Liver (tissue), 9 donors: ENCODE data around the gene FLNB. TPM values are rescaled to one million over a fixed set of nuclear protein-coding genes. Genes with fewer than 3 reads are reported as not detected.
A peak's percentile ranks its signal among the peaks of the same experiment; 100 is the strongest.

ENCODE experiments used
- DNase-seq: peaks from one replicate; pipeline ENCODE4 v3.0.0-alpha.2; 2017; ENCODE audit warnings: low spot score
- H3K27ac ChIP-seq, 2 donors: one replicate each; pipeline ENCODE4 v1.7.0; 2013; ENCODE audit warnings: inconsistent platforms in 2 of 2, low read length in 2 of 2, control low read depth in 1 of 2, low read depth in 1 of 2, mild to moderate bottlenecking in 1 of 2
- H3K27me3 ChIP-seq, 4 donors: one replicate each; pipeline versions ENCODE4 v1.6.1 to v1.7.0; 2013; ENCODE audit warnings: low read length in 3 of 4, inconsistent platforms in 1 of 4, mild to moderate bottlenecking in 1 of 4, moderate library complexity in 1 of 4; ENCODE audit not compliant: control insufficient read depth in 4 of 4, insufficient read depth in 4 of 4
- H3K36me3 ChIP-seq, 4 donors: one replicate each; pipeline versions ENCODE4 v1.6.1 to v1.7.0; 2013; ENCODE audit warnings: low read length in 3 of 4, mild to moderate bottlenecking in 3 of 4, low read depth in 1 of 4, moderate library complexity in 1 of 4; ENCODE audit not compliant: control insufficient read depth in 4 of 4, insufficient read depth in 3 of 4
- H3K4me1 ChIP-seq, 4 donors: one replicate each; pipeline versions ENCODE4 v1.6.1 to v1.7.0; 2013; ENCODE audit warnings: low read length in 3 of 4, mild to moderate bottlenecking in 3 of 4, moderate library complexity in 1 of 4; ENCODE audit not compliant: control insufficient read depth in 4 of 4, insufficient read depth in 4 of 4
- H3K4me3 ChIP-seq, 3 donors: one replicate each; pipeline versions ENCODE4 v1.6.1 to v1.7.0; 2013; ENCODE audit warnings: low read length in 3 of 3, control low read depth in 1 of 3, low read depth in 1 of 3, mild to moderate bottlenecking in 1 of 3
- H3K9ac ChIP-seq, 2 donors: one replicate each; pipeline ENCODE4 v1.7.0; 2013; ENCODE audit warnings: low read length in 2 of 2, mild to moderate bottlenecking in 2 of 2, moderate library complexity in 2 of 2, control low read depth in 1 of 2, low read depth in 1 of 2
- H3K9me3 ChIP-seq, 4 donors: one replicate each; pipeline versions ENCODE4 v1.6.1 to v1.7.0; 2013; ENCODE audit warnings: low read length in 3 of 4; ENCODE audit not compliant: control insufficient read depth in 4 of 4
- GABPA ChIP-seq, 2 donors: IDR thresholded peaks in 1 of 2; conservative IDR thresholded peaks in 1 of 2; 2 replicates each; pipeline ENCODE4 v1.6.1; 2016; ENCODE audit warnings: antibody characterized with exemption in 2 of 2, mild to moderate bottlenecking in 1 of 2, moderate library complexity in 1 of 2
- RAD21 ChIP-seq, 2 donors: IDR thresholded peaks; 2 replicates each; pipeline ENCODE4 v1.6.1; 2016; ENCODE audit warnings: antibody characterized with exemption in 2 of 2, mild to moderate bottlenecking in 2 of 2
- REST ChIP-seq: IDR thresholded peaks from 2 replicates; pipeline ENCODE4 v1.6.1; 2016; ENCODE audit warnings: antibody characterized with exemption, mild to moderate bottlenecking
- SP1 ChIP-seq: IDR thresholded peaks from 2 replicates; pipeline ENCODE4 v1.6.1; 2018; ENCODE audit warnings: antibody characterized with exemption, mild to moderate bottlenecking
- ZBTB33 ChIP-seq: IDR thresholded peaks from 2 replicates; pipeline ENCODE4 v1.6.1; 2016; ENCODE audit warnings: antibody characterized with exemption
- WGBS: extraction: QIAGEN DNeasy Blood & Tissue Kit; methylation state at CpG from one replicate; pipeline ENCODE4 v1.1.7; 2013; 5-methylcytosine and 5-hydroxymethylcytosine counted together
- polyA plus RNA-seq, 2 donors: library from polyadenylated mRNA; stranded (reverse) in 1 of 2; unstranded in 1 of 2; fragments of 200-250 nt in 1 of 2; fragments of >200 nt in 1 of 2; fragmentation: Nextera tagmentation in 1 of 2; extraction: Ambion mirVana in 1 of 2; gene quantifications; one replicate each; pipeline versions ENCODE4 v1.2.1 to v1.2.3, GENCODE V29; 2013 to 2015
- total RNA-seq, 2 donors: library from RNA; depleted of rRNA; stranded (reverse); fragments of >200 nt; gene quantifications; one replicate each; pipeline ENCODE4 v1.2.3, GENCODE V29; 2014
- TF ChIP-seq, protein P1 (sequence below): IDR thresholded peaks from 2 replicates; pipeline ENCODE4 v1.6.1; 2016; ENCODE audit warnings: antibody characterized with exemption
- TF ChIP-seq, protein P2 (sequence below): fragments of 150-350 bp; IDR thresholded peaks from 2 replicates; pipeline ENCODE4 v1.5.1; 2017; ENCODE audit warnings: improper control_type of control experiment, low read depth, low read length; ENCODE audit not compliant: missing input control
- donor health status: healthy.
- donor health status: healthy.
- donor health status: healthy.
- donor health status: healthy.
- donor health status: healthy.

The FLNB gene, protein sequence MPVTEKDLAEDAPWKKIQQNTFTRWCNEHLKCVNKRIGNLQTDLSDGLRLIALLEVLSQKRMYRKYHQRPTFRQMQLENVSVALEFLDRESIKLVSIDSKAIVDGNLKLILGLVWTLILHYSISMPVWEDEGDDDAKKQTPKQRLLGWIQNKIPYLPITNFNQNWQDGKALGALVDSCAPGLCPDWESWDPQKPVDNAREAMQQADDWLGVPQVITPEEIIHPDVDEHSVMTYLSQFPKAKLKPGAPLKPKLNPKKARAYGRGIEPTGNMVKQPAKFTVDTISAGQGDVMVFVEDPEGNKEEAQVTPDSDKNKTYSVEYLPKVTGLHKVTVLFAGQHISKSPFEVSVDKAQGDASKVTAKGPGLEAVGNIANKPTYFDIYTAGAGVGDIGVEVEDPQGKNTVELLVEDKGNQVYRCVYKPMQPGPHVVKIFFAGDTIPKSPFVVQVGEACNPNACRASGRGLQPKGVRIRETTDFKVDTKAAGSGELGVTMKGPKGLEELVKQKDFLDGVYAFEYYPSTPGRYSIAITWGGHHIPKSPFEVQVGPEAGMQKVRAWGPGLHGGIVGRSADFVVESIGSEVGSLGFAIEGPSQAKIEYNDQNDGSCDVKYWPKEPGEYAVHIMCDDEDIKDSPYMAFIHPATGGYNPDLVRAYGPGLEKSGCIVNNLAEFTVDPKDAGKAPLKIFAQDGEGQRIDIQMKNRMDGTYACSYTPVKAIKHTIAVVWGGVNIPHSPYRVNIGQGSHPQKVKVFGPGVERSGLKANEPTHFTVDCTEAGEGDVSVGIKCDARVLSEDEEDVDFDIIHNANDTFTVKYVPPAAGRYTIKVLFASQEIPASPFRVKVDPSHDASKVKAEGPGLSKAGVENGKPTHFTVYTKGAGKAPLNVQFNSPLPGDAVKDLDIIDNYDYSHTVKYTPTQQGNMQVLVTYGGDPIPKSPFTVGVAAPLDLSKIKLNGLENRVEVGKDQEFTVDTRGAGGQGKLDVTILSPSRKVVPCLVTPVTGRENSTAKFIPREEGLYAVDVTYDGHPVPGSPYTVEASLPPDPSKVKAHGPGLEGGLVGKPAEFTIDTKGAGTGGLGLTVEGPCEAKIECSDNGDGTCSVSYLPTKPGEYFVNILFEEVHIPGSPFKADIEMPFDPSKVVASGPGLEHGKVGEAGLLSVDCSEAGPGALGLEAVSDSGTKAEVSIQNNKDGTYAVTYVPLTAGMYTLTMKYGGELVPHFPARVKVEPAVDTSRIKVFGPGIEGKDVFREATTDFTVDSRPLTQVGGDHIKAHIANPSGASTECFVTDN (N-terminal part only)
- total RNA-seq (100 to 1,000 TPM in 1 of 2 donors, 10 to 100 TPM in 1; 53.8 to 124 TPM), polyA plus RNA-seq (10 to 100 TPM; 22.9 to 34.7 TPM)

DNA sequence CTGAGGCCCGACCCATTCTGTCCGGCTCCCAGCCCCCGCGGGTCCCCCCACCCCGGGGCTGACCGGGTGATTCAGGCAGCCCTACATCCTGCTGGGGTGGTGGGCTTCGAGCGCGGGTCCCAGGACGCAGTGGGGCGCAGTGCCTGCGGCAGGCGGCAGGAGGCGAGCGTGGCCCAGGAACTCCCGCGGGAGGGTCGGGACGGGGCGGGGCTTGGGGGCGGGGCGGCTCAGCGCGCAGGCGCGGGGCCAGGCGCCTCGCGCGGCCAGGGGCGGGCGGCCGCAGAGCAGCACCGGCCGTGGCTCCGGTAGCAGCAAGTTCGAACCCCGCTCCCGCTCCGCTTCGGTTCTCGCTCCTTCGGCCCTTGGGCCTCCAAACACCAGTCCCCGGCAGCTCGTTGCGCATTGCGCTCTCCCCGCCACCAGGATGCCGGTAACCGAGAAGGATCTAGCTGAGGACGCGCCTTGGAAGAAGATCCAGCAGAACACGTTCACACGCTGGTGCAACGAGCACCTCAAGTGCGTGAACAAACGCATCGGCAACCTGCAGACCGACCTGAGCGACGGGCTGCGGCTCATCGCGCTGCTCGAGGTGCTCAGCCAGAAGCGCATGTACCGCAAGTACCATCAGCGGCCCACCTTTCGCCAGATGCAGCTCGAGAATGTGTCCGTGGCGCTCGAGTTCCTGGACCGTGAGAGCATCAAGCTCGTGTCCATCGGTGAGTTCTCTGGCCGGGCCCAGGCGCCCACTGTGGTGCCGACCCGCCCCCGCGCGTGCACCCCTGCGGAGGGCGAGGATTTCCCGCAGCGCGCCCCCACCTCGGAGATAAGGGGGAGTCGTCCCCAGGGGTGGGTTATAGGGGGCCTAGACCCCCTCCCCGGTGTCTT lies at the start of gene FLNB:
Gene FLNB, plus strand, starts transcription at position 282 of the 885 bp plus-strand sequence. Its CDS starts 143 bp downstream, at position 425.
- WGBS, result under 1% methylated on average over 91 of the region's 91 CpGs
- no peak for TF ChIP-seq GABPA (IDR thresholded peaks at IDR 0.05 in 1 of 2, conservative IDR thresholded peaks at IDR 0.05 in 1 of 2)
- TF ChIP-seq, protein P1, sequence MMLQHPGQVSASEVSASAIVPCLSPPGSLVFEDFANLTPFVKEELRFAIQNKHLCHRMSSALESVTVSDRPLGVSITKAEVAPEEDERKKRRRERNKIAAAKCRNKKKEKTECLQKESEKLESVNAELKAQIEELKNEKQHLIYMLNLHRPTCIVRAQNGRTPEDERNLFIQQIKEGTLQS, result no peak
- TF ChIP-seq RAD21 (IDR thresholded peaks at IDR 0.05), result peak; percentile 68 to 76
- no peak for TF ChIP-seq ZBTB33
- TF ChIP-seq, protein P2, sequence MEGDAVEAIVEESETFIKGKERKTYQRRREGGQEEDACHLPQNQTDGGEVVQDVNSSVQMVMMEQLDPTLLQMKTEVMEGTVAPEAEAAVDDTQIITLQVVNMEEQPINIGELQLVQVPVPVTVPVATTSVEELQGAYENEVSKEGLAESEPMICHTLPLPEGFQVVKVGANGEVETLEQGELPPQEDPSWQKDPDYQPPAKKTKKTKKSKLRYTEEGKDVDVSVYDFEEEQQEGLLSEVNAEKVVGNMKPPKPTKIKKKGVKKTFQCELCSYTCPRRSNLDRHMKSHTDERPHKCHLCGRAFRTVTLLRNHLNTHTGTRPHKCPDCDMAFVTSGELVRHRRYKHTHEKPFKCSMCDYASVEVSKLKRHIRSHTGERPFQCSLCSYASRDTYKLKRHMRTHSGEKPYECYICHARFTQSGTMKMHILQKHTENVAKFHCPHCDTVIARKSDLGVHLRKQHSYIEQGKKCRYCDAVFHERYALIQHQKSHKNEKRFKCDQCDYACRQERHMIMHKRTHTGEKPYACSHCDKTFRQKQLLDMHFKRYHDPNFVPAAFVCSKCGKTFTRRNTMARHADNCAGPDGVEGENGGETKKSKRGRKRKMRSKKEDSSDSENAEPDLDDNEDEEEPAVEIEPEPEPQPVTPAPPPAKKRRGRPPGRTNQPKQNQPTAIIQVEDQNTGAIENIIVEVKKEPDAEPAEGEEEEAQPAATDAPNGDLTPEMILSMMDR, result peak; percentile 79
- TF ChIP-seq REST, result peak; percentile 45
- no peak for TF ChIP-seq SP1
- H3K9ac ChIP-seq, result peak within 1 kb of the TSS; percentile 91 to 97
- peak; percentile 90 for DNase-seq
- H3K9me3 ChIP-seq, result no peaks in the 10 kb centered on the region
- no peaks in the 10 kb centered on the region for H3K27me3 ChIP-seq
- peaks cover 3 to 51% (median 27%) of the 10 kb centered on the region in 4 donors for H3K4me1 ChIP-seq
- H3K27ac ChIP-seq, result peak within 1 kb of the TSS; percentile 94 to 96
- H3K36me3 ChIP-seq, result no peaks in the 10 kb centered on the region
- H3K4me3 ChIP-seq, result peak within 1 kb of the TSS; percentile 79 to 99 (median 99)
